ENCODE data around the gene INPP5E. TPM values are rescaled to one million over a fixed set of nuclear protein-coding genes. Genes with fewer than 3 reads are reported as not detected.
A peak's percentile ranks its signal among the peaks of the same experiment; 100 is the strongest.

INPP5E gene
- total RNA-seq = 13.5 TPM

- DNase-seq (ENCODE audit: low spot score) = peak; percentile 66
Measured at GRCh38 chr9:136439481-136440408, at the start of gene INPP5E. Gene INPP5E, minus strand, starts transcription at chr9:136439845. Its CDS starts 426 bp downstream, at chr9:136439419.

GRCh38 chr9:136488247-136489214 is 48.9 kb upstream of the INPP5E start:
- DNase-seq (ENCODE audit: low spot score) = peak; percentile 78

- no peak for DNase-seq (ENCODE audit: low spot score)
Measured at GRCh38 chr9:136487672-136488071, 48.0 kb upstream of the INPP5E start.

GRCh38 chr9:136486823-136487620 is 47.4 kb upstream of the INPP5E start:
- DNase-seq (ENCODE audit: low spot score) = no peak

GRCh38 chr9:136486131-136486530 is 46.5 kb upstream of the INPP5E start:
- no peak for DNase-seq (ENCODE audit: low spot score)

GRCh38 chr9:136485049-136486045 is 45.7 kb upstream of the INPP5E start:
- DNase-seq (ENCODE audit: low spot score) = peak; percentile 89

GRCh38 chr9:136484153-136485048 is 44.8 kb upstream of the INPP5E start:
- DNase-seq (ENCODE audit: low spot score) = peak; percentile 62

- peak; percentile 93 for DNase-seq (ENCODE audit: low spot score)
Measured at GRCh38 chr9:136483589-136484152, 44.0 kb upstream of the INPP5E start.

GRCh38 chr9:136482793-136483588 is 43.3 kb upstream of the INPP5E start, which contains the start of gene SEC16A:
Gene SEC16A, minus strand, starts transcription at chr9:136483040. Its CDS starts 5,425 bp downstream, at chr9:136477615.
- peak; percentile 100 for DNase-seq (ENCODE audit: low spot score)

- no peak for DNase-seq (ENCODE audit: low spot score)
Measured at GRCh38 chr9:136482046-136482792, 42.6 kb upstream of the INPP5E start.

- no peak for DNase-seq (ENCODE audit: low spot score)
Measured at GRCh38 chr9:136481558-136481957, 41.9 kb upstream of the INPP5E start.

- no peak for DNase-seq (ENCODE audit: low spot score)
Measured at GRCh38 chr9:136476369-136477150, 36.9 kb upstream of the INPP5E start.

- DNase-seq (ENCODE audit: low spot score) = no peak
Measured at GRCh38 chr9:136474974-136475865, 35.6 kb upstream of the INPP5E start.

- no peak for DNase-seq (ENCODE audit: low spot score)
Measured at GRCh38 chr9:136474021-136474640, 34.5 kb upstream of the INPP5E start.

GRCh38 chr9:136473354-136473721 is 33.7 kb upstream of the INPP5E start:
- DNase-seq (ENCODE audit: low spot score) = no peak

Data from ureter (tissue), 1 donor.